Ascending aorta (tissue), 2 donors: ENCODE results near the gene PAPPA2. TPM values are rescaled to one million over a fixed set of nuclear protein-coding genes. Genes with fewer than 3 reads are reported as not detected.
A peak's percentile ranks its signal among the peaks of the same experiment; 100 is the strongest.
"Not testable (repeated sequence)": the region's sequence is repeated elsewhere in the genome, so short reads cannot be mapped to it uniquely, and the experiment has no call there.

Experiments
- DNase-seq, 2 donors: peaks; one replicate each; pipeline ENCODE4 v3.0.0-alpha.2; 2019; ENCODE audit warnings: low spot score in 2 of 2
- H3K27ac ChIP-seq, 2 donors: fragments of 200-600 bp; sonication (generic); one replicate each; pipeline ENCODE4 v1.5.1; 2016 to 2017; ENCODE audit warnings: mild to moderate bottlenecking in 1 of 2
- H3K27me3 ChIP-seq: fragments of 200-600 bp; sonication (generic); one replicate; pipeline ENCODE4 v1.5.1; 2017
- H3K36me3 ChIP-seq, 2 donors: fragments of 200-600 bp; sonication (generic); one replicate each; pipeline ENCODE4 v1.5.1; 2016
- H3K4me1 ChIP-seq, 2 donors: fragments of 200-600 bp; sonication (generic); one replicate each; pipeline ENCODE4 v1.5.1; 2016 to 2017; ENCODE audit warnings: mild to moderate bottlenecking in 1 of 2
- H3K4me3 ChIP-seq, 2 donors: fragments of 200-600 bp; sonication (generic); one replicate each; pipeline ENCODE4 v1.5.1; 2016 to 2017; ENCODE audit warnings: mild to moderate bottlenecking in 1 of 2
- H3K9me3 ChIP-seq, 2 donors: fragments of 200-600 bp; sonication (generic); one replicate each; pipeline ENCODE4 v1.5.1; 2016
- intact Hi-C: fragments of 100-400 bp; cut with DNase I; formaldehyde crosslinking; loops from one replicate; pipeline ENCODE4 v1.15.1; 2023
- total RNA-seq: library from RNA; depleted of rRNA; stranded (reverse); fragments of >200 nt; gene quantifications from one replicate; pipeline ENCODE4 v1.1.0, GENCODE V29; 2016
- TF ChIP-seq, protein P1 (sequence below), 3 experiments: fragments of 200-600 bp in 2 of 3; fragments of 450-650 bp in 1 of 3; sonication (generic) in 2 of 3; IDR thresholded peaks; one replicate each; pipeline ENCODE4 v1.5.1; 2016 to 2019; ENCODE audit warnings: antibody characterized with exemption in 3 of 3, mild to moderate bottlenecking in 1 of 3, moderate library complexity in 1 of 3

PAPPA2 gene
- total RNA-seq, 1 donor from 2014 or later: 2.9 TPM

DNA sequence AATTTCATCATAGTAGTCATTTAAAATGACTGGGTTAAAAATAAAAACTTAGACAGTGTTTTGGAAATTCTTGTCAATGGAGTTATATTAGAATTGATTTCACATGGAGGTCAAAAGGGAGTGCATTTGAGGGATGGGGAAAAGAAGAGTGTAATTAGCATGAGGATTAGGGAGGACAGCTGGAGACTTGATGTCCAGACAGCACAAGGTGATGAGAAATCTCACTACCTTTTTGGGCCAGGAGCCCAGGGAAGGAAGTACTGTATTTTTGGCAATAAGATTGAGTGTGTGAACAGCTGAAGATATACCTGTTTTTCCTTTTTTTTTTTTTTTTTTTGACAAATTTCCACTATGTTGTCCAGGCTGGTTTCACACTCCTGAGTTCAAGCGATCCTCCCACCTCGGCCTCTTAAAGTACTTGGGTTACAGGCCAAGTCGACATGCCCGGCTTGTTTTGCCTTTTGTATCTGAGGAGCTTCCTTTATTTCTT, 163.6 kb downstream of the PAPPA2 start:
- H3K9me3 ChIP-seq: no peaks in the 10 kb centered on the region
- H3K4me3 ChIP-seq: no peak overlapping the region
- no peak for DNase-seq
- H3K27ac ChIP-seq: no peak overlapping the region
- no peaks in the 10 kb centered on the region for H3K27me3 ChIP-seq
- H3K4me1 ChIP-seq: no peaks in the 10 kb centered on the region
- no peaks in the 10 kb centered on the region for H3K36me3 ChIP-seq
- TF ChIP-seq, protein P1, sequence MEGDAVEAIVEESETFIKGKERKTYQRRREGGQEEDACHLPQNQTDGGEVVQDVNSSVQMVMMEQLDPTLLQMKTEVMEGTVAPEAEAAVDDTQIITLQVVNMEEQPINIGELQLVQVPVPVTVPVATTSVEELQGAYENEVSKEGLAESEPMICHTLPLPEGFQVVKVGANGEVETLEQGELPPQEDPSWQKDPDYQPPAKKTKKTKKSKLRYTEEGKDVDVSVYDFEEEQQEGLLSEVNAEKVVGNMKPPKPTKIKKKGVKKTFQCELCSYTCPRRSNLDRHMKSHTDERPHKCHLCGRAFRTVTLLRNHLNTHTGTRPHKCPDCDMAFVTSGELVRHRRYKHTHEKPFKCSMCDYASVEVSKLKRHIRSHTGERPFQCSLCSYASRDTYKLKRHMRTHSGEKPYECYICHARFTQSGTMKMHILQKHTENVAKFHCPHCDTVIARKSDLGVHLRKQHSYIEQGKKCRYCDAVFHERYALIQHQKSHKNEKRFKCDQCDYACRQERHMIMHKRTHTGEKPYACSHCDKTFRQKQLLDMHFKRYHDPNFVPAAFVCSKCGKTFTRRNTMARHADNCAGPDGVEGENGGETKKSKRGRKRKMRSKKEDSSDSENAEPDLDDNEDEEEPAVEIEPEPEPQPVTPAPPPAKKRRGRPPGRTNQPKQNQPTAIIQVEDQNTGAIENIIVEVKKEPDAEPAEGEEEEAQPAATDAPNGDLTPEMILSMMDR (IDR thresholded peaks at IDR 0.05): no peak
- intact Hi-C loops: no loop called here

DNA sequence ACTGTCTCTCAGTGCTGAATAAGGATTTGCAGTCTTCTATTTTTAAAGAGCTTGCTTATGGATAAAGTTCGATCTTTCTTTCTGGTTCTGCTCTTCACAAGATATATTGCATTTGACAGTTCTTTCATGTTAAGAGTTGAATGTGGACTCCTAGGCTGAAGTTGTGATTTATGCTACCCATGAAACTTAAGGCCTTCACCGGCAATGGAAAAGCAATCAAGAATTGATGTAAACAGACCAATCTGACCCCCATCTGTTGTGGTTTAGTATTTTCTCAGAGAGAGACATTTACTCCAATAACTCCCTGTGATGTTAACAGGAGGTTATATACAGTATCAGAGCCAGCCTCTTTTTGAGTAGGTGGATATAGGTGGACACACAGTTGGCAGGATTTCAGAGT, 165.8 kb downstream of the PAPPA2 start:
- DNase-seq: no peak
- Histone ChIP-seq H3K27me3 (no peaks in the 10 kb centered on the region), H3K4me1 (no peaks in the 10 kb centered on the region), H3K27ac (no peak overlapping the region), H3K4me3 (no peak overlapping the region), H3K36me3 (no peaks in the 10 kb centered on the region), H3K9me3 (no peaks in the 10 kb centered on the region)
- TF ChIP-seq, protein P1 (IDR thresholded peaks at IDR 0.05): no peak
- intact Hi-C loops: no loop called here

DNA sequence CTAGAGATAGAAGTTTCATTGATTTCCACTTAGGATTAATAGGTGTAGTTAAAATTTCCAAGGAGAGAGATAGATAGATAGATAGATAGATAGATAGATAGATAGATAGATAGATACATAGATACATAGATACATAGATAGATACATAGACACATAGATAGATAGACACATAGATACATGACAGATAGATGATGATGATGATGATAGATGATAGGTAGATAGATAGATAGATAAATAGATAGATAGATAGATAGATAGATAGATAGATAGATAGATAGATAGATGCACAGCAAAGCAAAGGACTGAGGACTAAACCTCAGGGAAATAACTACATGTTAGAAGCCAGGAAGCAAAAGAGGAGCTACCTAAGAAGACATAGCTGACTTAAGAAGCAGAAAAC, 171.8 kb downstream of the PAPPA2 start:
- DNase-seq, H3K36me3 ChIP-seq, H3K27me3 ChIP-seq, H3K27ac ChIP-seq, intact Hi-C loops, H3K9me3 ChIP-seq, H3K4me3 ChIP-seq: not testable (repeated sequence)
- peaks cover 0 to 10% of the 10 kb centered on the region in 2 donors for H3K4me1 ChIP-seq

DNA sequence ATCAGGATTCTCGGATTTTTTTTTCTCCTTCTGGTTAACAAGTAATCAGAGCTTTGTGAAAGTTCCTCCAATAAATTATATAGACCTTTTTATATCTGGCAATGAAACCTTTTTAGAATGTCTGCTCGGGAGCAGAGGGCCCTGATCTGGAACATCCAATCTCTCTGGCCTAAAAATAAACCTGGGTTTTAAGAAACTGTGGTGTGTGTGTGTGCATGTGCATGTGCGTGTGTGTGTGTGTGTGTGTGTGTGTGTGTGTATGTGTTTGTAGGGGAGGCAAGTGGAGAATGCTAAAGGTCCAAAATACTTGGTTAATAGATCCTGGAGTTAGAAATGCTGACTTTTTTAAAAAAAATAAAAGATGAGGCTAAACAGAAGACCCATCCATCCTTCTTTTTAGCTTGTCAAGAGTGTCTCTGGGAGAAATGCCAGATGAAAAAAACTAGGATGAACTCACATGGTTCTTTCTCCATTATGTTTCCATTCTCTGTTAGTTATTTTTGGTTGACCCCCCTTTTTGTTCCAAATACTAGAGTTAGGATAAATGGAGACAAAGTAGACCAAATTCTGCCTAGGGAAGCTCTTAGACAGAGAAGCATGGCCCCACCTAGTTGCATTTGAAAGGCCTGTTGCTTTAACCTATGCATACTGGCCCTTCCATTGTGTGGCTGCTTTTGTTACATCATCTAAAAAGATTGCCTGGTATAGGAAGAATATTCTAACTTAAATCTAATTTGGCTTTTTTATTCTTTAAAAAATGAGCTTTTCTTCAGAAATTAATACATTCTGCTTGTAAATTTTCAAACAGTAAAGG, 175.9 kb downstream of the PAPPA2 start:
- TF ChIP-seq, protein P1 (IDR thresholded peaks at IDR 0.05): no peak
- no peak overlapping the region for H3K4me3 ChIP-seq
- H3K27ac ChIP-seq: peak overlapping the region; percentile 47 to 63
- intact Hi-C loops: no loop called here
- H3K4me1 ChIP-seq: peaks cover 0 to 12% of the 10 kb centered on the region in 2 donors
- no peaks in the 10 kb centered on the region for H3K9me3 ChIP-seq
- no peak for DNase-seq
- no peaks in the 10 kb centered on the region for H3K27me3 ChIP-seq
- H3K36me3 ChIP-seq: no peaks in the 10 kb centered on the region

DNA sequence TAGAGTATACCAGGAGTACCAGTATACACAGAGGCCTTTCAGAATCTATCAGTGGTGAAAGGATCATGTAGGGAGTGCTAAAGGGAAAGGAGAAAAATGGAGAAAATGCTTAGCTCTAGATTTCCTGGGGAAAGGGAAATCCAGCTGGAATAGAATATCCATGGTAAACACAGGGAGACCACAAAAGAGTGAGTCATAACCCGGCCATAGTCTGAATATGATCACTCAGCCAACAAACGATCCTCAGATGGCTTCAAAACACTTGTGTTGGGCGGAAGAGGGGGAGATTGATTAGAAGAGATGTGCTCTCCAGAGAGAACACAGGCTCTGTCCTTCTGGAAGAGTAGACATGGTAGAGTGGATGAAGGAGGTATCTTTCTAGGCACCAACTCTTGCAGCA, 180.6 kb downstream of the PAPPA2 start:
- no peak for DNase-seq
- Histone ChIP-seq H3K9me3 (peaks cover 0 to 8% of the 10 kb centered on the region in 2 donors), H3K27me3 (no peaks in the 10 kb centered on the region), H3K36me3 (no peaks in the 10 kb centered on the region), H3K27ac (no peak overlapping the region), H3K4me1 (peaks cover 0 to 7% of the 10 kb centered on the region in 2 donors), H3K4me3 (no peak overlapping the region)
- intact Hi-C loops: no loop called here
- TF ChIP-seq, protein P1 (IDR thresholded peaks at IDR 0.05): no peak

DNA sequence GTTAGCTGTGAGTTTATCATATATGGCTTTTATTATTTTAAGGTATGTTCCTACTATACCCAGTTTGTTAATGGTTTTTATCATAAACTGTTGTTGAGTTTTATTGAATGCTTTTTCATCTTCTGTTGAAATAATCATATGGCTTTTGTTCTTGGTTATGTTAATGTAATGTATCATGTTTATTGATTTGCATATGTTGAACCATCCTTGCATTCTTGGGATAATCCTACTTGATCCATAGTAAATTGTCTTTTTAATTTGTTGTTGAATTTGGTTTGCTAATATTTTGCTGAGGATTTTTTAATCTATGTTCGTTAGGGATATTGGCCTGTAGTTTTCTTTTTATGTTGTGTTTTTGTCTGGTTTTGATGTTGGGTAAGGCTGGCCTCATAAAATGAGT, 185.6 kb downstream of the PAPPA2 start:
- TF ChIP-seq, protein P1 (IDR thresholded peaks at IDR 0.05): no peak
- DNase-seq: no peak
- Histone ChIP-seq H3K4me1 (no peaks in the 10 kb centered on the region), H3K4me3 (no peak overlapping the region), H3K9me3 (peaks cover 0 to 45% of the 10 kb centered on the region in 2 donors), H3K27ac (no peak overlapping the region), H3K36me3 (no peaks in the 10 kb centered on the region), H3K27me3 (no peaks in the 10 kb centered on the region)
- intact Hi-C loops: no loop called here
